ENCODE measurements around the gene ZC3H7B.
A peak's percentile ranks its signal among the peaks of the same experiment; 100 is the strongest.

The ZC3H7B gene

GRCh38 chr22:41354979-41355378 is 53.7 kb downstream of the ZC3H7B start:
- DNase-seq (ENCODE audit: low read depth), result no peak

- no peak for DNase-seq (ENCODE audit: low read depth)
Observed at GRCh38 chr22:41355895-41356294, 54.6 kb downstream of the ZC3H7B start.

GRCh38 chr22:41356430-41357028 is 55.2 kb downstream of the ZC3H7B start:
- DNase-seq (ENCODE audit: low read depth), result no peak

GRCh38 chr22:41357191-41357590 is 55.9 kb downstream of the ZC3H7B start:
- DNase-seq (ENCODE audit: low read depth), result no peak

- no peak for DNase-seq (ENCODE audit: low read depth)
Observed at GRCh38 chr22:41358927-41359326, 57.6 kb downstream of the ZC3H7B start.

- no peak for DNase-seq (ENCODE audit: low read depth)
Observed at GRCh38 chr22:41359376-41359775, 58.1 kb downstream of the ZC3H7B start.

GRCh38 chr22:41360126-41360525 is 58.8 kb downstream of the ZC3H7B start:
- DNase-seq (ENCODE audit: low read depth), result no peak

- no peak for DNase-seq (ENCODE audit: low read depth)
Observed at GRCh38 chr22:41361716-41362310, 60.5 kb downstream of the ZC3H7B start.

GRCh38 chr22:41362615-41363014 is 61.3 kb downstream of the ZC3H7B start:
- DNase-seq (ENCODE audit: low read depth), result no peak

- no peak for DNase-seq (ENCODE audit: low read depth)
Observed at GRCh38 chr22:41364233-41364632, 62.9 kb downstream of the ZC3H7B start.

- DNase-seq (ENCODE audit: low read depth), result no peak
Observed at GRCh38 chr22:41364955-41365354, 63.6 kb downstream of the ZC3H7B start.

- no peak for DNase-seq (ENCODE audit: low read depth)
Observed at GRCh38 chr22:41365425-41365824, 64.1 kb downstream of the ZC3H7B start.

- DNase-seq (ENCODE audit: low read depth), result no peak
Observed at GRCh38 chr22:41366323-41367029, 65.2 kb downstream of the ZC3H7B start.

GRCh38 chr22:41367039-41367679 is 65.8 kb downstream of the ZC3H7B start:
- no peak for DNase-seq (ENCODE audit: low read depth)

- no peak for DNase-seq (ENCODE audit: low read depth)
Observed at GRCh38 chr22:41367680-41368542, 66.6 kb downstream of the ZC3H7B start.

- no peak for DNase-seq (ENCODE audit: low read depth)
Observed at GRCh38 chr22:41368543-41369423, 67.5 kb downstream of the ZC3H7B start.

- no peak for DNase-seq (ENCODE audit: low read depth)
Observed at GRCh38 chr22:41369424-41369745, 68.1 kb downstream of the ZC3H7B start.

GRCh38 chr22:41369837-41370236 is 68.5 kb downstream of the ZC3H7B start:
- no peak for DNase-seq (ENCODE audit: low read depth)

GRCh38 chr22:41377846-41378245 is 76.5 kb downstream of the ZC3H7B start:
- no peak for DNase-seq (ENCODE audit: low read depth)

- no peak for DNase-seq (ENCODE audit: low read depth)
Observed at GRCh38 chr22:41380993-41381328, 79.6 kb downstream of the ZC3H7B start.

GRCh38 chr22:41381329-41382097 is 80.2 kb downstream of the ZC3H7B start, which contains the start of gene TEF:
Gene TEF (plus strand): TSS chr22:41381942. CDS start chr22:41382045, 103 bp downstream.
- peak; percentile 96 for DNase-seq (ENCODE audit: low read depth)
